ENCODE results near the gene PCDHB8.
"Not testable (repeated sequence)": the region's sequence is repeated elsewhere in the genome, so short reads cannot be mapped to it uniquely, and the experiment has no call there.

Gene PCDHB8

DNA sequence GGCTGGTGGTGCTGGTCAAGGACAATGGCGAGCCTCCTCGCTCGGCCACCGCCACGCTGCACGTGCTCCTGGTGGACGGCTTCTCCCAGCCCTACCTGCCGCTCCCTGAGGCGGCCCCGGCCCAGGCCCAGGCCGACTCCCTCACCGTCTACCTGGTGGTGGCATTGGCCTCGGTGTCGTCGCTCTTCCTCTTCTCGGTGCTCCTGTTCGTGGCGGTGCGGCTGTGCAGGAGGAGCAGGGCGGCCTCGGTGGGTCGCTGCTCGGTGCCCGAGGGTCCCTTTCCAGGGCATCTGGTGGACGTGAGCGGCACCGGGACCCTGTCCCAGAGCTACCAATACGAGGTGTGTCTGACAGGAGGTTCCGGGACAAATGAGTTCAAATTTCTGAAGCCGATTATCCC lies 47.8 kb downstream of the PCDHB8 start:
- not testable (repeated sequence) for H3K4me1 ChIP-seq (ENCODE audit: low read length); DNase-seq; H3K4me2 ChIP-seq (ENCODE audit: low read depth, low read length); H3K9me2 ChIP-seq (replicated peaks; ENCODE audit: insufficient read depth, low read length); H3K27ac ChIP-seq (ENCODE audit: low read length); H4K20me1 ChIP-seq (ENCODE audit: insufficient read depth, low read length); H3K4me3 ChIP-seq (ENCODE audit: low read length); H3K9ac ChIP-seq (ENCODE audit: low read length); H2AFZ ChIP-seq (ENCODE audit: low read length); H3F3A ChIP-seq (ENCODE audit: insufficient read depth, low read length); H3K79me2 ChIP-seq (ENCODE audit: low read length); H3K36me3 ChIP-seq (replicated peaks; ENCODE audit: insufficient read depth, low read length); H3K9me3 ChIP-seq (replicated peaks; ENCODE audit: insufficient read depth, low read length); H3K27me3 ChIP-seq (replicated peaks; ENCODE audit: insufficient read depth, low read length)

Data from MM.1S (cell line).